Articular chondrocyte of knee joint (primary cell): ENCODE data around the gene KLF18. TPM values are rescaled to one million over a fixed set of nuclear protein-coding genes. Genes with fewer than 3 reads are reported as not detected.

Source experiments
- small RNA-seq: library from RNA; depleted of rRNA; stranded (forward); fragments of <200 nt; gene quantifications from one replicate; pipeline ENCODE3, GENCODE V24; 2012
- total RNA-seq: library from RNA; depleted of rRNA; stranded (reverse); fragments of >200 nt; gene quantifications from 2 replicates; pipeline ENCODE4 v1.2.3, GENCODE V29; 2012

KLF18 gene
- total RNA-seq = not detected in 2 replicates

DNA sequence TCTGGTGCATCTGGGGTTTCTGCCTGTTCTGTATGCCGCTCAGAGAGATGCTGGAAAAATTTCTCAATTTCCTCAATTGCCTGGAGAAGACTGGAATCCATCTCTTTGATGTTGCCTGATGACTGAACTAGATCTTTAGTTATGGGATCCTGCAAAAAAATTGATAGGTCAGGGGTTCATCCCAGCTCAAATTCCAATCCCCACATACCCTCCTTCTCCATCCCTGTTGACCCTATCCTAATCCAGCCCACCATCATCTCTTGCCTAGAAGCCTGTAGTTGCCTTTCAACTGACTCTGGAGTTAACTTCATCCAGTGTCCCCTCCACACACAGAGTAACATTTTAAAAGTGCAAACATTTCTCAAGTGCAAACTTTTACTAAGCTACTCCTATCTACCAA lies at the start of gene KLF18:
Gene KLF18 (minus strand): TSS at position 101 of the 400 bp plus-strand sequence. CDS start 0 bp downstream, at position 101.

DNA sequence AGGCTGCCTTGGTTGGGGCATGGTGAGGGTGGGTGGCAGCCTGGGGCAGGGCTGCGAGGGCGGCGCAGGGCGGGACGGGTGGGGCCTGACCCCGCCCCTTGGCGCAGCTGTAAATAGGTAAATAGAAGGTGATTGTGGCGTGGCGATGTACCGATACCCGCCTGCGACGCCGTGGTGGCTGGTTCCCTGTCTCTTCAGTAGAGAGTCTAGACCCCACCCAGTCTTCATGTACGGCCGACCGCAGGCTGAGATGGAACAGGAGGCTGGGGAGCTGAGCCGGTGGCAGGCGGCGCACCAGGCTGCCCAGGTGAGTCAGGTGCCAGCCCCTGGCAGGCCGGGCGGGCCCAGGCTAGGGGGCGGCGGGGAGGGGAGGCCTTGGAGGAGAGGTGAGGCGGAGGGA lies 22.7 kb downstream of the KLF18 start, which contains the start of gene KLF17:
Gene KLF17 (plus strand): TSS at position 140 of the 400 bp plus-strand sequence. CDS start 87 bp downstream, at position 227.

Small RNAs within 50 kb of the gene (small RNA-seq; reads per million reads assigned to genes)
- gene AL035417.1 = not detected
- not detected for gene OOSP1P1
- not detected for gene RF00019
- not detected for gene RN7SL479P

Other genes with a start within 250 kb of the KLF18 start
- not detected in 2 replicates for gene ARTN, start 207.8 kb downstream of the KLF18 start, total RNA-seq
- 14.4 and 17.3 TPM in 2 replicates for gene IPO13, start 194.7 kb downstream of the KLF18 start, total RNA-seq
- gene DPH2, start 171.6 kb downstream of the KLF18 start, total RNA-seq = 9.7 and 10.6 TPM in 2 replicates
- gene ATP6V0B, start 166.7 kb downstream of the KLF18 start, total RNA-seq = 48.4 and 57.2 TPM in 2 replicates
- gene B4GALT2, start 162.4 kb downstream of the KLF18 start, total RNA-seq = 77.1 and 96.3 TPM in 2 replicates
- gene CCDC24, start 150.0 kb downstream of the KLF18 start, total RNA-seq = 3.0 and 3.5 TPM in 2 replicates
- 9.0 and 9.8 TPM in 2 replicates for gene SLC6A9, start 110.2 kb downstream of the KLF18 start, total RNA-seq
- 1.2 and 1.4 TPM in 2 replicates for gene KLF17, start 22.8 kb downstream of the KLF18 start, total RNA-seq
- 17.5 and 21.4 TPM in 2 replicates for gene DMAP1, start 71.8 kb upstream of the KLF18 start, total RNA-seq
- 47.0 and 48.2 TPM in 2 replicates for gene ERI3, start 213.6 kb upstream of the KLF18 start, total RNA-seq